Activated CD4-positive, alpha-beta T cell treated with anti-CD3 and anti-CD28 coated beads, Interleukin-2, amount 50 U/mL, for 16 hours (primary cell): Measurements from ENCODE around the gene THSD1.
"Not testable (repeated sequence)": the region's sequence is repeated elsewhere in the genome, so short reads cannot be mapped to it uniquely, and the experiment has no call there.

Experiments
- DNase-seq: peaks from one replicate; pipeline ENCODE4 v3.0.0-alpha.2; 2020

Gene THSD1

DNA sequence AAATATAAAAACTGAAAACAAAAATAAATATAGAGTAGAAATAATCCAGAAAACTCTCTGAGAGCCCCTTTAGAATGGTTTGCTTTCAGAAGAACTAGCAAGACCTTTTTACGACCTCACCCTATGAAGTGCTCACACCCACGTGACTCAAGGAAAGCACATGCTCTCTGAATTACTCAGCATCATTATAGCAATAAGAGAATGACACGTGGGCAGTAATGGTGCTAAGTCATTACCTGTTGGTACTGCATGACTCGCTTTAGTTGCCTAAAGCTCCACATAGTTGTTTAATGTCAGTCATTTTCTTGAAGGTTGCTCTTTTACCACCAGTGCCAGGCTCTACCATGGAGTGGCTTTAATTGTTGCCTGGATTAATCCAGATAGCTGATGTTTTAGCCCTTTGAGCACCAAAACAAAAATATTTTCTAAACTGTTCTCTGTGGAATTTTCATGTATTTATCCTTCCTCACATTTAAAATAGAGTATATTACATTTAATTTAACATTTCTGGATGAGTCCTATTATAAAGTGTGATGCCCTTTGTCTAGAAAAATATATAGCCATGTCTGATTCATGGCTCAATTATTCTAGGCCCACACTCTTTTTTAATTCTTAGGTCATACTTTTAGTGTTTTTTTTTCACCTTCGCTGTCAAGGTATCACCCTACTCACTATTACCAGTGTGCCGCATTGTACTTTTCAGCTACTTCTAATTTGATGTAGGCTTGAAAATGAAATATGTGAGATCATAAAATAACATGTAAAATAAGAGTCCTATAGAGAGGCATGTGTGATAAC is 56.8 kb downstream of the THSD1 start:
- DNase-seq = peak; percentile 67

DNA sequence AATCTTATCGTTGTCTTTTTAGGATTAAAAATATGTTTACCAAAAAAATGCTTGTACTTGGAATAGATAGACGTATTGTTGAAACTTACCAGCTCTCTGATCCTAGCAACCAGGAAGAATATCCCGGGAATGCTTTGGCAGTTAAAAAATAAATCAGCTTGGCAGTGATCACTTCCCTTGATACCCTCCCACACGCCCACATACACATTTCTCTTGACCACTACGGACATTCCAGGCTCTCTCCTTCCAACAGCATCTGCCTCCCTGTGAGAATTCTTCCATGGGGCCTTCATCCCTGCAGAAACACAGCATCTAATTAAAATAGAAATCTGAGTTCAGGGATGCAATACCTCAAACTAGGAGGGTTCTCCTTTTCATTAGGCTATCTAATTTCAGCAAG is 57.9 kb downstream of the THSD1 start:
- no peak for DNase-seq

DNA sequence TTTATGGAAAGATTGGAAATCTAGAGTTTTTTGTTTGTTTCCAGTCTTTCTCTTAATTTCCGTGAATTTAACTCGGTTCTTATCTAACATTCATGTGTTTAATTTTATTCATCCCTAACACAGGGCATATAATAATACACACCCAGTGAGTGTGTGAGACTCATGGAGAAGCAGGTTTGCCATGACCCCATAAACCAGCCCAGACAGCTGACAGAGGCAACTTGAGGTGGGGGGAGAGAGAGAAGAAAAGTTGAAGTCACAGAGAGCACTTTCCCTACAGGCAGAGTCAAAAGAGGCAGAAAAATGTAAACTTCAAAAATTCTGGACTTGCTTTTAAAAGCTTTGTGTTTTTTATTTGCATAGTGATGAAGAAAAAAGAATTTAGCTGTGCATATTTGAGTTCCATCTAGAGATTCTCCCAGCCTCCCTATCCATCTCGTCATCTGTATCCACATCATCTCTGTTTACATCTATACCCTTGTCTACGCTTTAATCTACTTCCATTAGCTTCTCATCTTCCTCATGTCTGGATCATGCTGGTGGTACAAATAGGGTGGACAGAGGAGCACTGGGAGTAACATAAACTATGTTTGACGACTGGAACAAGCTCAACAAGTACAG is 60.2 kb downstream of the THSD1 start:
- no peak for DNase-seq

DNA sequence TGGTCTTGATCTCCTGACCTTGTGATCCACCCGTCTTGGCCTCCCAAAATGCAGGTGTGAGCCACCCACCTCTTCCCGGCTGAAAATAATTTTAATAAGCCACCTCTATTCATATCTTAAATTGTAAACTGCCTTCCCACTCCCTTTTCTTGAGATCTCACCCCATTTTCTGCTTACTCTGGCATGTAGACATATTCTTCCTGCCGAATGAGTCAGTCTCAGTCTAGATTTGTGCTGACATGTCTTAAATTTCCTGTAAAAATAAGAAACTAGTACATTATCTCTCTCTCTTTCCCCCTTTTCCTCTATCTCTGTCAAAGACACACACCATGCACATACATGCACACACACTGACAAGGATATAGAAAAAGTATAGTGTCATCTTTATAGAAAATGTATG is 60.9 kb downstream of the THSD1 start:
- DNase-seq = no peak

DNA sequence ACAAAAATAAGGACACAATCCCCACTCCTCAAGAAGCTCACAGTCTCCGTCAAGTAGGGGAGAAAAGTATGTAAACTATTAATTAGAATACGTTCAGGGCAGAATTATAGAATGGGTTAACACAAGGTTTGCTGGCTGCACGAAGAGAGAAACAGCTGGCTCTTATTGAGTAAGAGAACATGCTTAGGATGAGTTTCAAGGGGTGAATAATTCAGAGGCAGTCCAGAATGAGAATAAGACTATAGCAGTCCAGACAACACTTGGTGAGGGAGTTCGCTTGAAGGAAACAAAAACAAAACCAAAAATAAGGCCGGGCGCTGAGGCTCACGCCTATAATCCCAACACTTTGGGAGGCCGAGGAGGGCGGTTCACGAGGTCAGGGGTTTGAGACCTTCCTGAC is 61.9 kb downstream of the THSD1 start:
- no peak for DNase-seq

DNA sequence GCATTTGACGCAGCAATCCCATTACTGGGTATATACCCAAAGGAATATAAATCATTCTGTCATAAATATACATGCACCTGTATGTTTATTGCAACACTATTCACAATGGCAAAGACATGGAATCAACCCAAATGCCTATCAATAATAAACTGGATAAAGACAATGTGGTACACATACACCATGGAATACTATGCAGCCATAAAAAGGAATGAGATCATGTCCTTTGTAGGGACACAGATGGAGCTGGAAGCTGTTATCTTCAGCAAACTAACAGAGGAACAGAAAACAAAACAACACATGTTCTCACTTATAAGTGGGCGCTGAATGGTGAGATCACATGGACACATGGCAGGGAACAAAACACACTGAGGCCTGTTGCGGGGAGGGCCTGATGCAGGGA is 63.8 kb downstream of the THSD1 start:
- DNase-seq = not testable (repeated sequence)

DNA sequence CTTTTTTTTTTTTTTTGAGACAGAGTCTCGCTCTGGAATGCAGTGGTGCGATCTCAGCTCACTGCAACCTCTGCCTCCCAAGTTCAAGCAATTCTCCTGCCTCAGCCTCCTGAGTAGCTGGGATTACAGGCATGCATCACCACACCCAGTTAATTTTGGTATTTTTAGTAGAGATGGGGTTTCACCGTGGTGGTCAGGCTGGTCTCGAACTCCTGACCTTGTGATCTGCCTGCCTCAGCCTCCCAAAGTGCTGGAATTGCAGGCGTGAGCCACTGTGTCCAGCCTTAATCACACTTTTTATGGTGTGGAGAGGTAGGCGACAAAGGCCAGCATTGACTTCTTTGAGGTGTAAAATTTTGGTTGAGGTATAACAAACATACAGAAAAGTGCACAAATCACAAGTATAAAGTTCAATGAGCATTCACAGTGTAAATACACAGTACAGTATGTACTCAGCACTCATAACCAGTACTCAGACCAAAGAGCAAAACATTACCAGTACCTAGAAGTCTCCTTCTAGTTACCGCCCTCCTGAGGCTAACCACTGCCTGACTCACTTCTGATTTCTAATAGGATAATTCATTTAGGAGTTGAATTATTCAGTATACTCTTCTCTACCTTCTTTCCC is 68.0 kb downstream of the THSD1 start:
- DNase-seq = peak; percentile 16

DNA sequence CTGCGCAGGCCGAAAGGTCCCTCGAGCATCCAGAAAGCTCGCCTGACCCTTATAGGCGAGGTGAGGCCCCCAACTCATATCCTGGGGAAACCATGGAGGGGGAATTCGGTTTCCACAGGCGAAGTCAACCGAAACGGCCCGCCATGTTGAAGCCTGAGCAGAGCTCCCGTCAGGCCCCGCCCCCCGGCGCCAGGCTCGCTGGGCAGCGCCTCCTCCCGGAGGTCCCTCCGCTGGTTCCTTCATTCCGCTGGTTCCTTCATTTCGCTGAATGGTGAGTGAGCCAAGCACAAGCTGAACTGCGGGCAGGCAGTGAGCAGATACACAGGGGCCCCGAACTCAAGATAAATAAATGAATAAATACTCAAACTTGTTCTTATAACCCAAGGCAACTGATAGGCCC is 71.9 kb downstream of the THSD1 start:
- DNase-seq = not testable (repeated sequence)

DNA sequence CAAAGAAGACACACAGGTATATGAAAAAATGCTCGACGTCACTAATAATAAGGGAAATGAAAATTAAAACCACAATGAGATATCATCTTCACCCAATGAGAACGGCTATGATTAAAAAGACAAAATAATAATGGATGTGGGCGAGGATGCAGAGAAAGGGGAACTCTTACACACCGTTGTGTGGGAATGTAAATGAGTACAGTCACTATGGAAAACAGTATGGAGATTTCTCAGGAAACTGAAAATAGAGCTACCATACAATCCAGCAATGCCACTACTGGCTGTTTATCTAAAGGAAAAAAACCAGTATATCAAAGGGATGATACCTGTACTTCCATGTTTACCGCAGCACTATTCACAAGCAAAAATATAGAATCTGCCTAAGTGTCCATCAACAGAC is 74.1 kb downstream of the THSD1 start:
- DNase-seq = not testable (repeated sequence)
